ENCODE results near the gene DDX10.

Gene DDX10

GRCh38 chr11:108853151-108853550 lies 188.3 kb downstream of the DDX10 start:
- no peak for TF ChIP-seq MYC (IDR thresholded peaks at IDR 0.05; ENCODE audit: low read depth, low read length)
- TF ChIP-seq, protein P1, sequence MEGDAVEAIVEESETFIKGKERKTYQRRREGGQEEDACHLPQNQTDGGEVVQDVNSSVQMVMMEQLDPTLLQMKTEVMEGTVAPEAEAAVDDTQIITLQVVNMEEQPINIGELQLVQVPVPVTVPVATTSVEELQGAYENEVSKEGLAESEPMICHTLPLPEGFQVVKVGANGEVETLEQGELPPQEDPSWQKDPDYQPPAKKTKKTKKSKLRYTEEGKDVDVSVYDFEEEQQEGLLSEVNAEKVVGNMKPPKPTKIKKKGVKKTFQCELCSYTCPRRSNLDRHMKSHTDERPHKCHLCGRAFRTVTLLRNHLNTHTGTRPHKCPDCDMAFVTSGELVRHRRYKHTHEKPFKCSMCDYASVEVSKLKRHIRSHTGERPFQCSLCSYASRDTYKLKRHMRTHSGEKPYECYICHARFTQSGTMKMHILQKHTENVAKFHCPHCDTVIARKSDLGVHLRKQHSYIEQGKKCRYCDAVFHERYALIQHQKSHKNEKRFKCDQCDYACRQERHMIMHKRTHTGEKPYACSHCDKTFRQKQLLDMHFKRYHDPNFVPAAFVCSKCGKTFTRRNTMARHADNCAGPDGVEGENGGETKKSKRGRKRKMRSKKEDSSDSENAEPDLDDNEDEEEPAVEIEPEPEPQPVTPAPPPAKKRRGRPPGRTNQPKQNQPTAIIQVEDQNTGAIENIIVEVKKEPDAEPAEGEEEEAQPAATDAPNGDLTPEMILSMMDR (IDR thresholded peaks at IDR 0.05; ENCODE audit: low read depth, low read length): no peak
- DNase-seq (ENCODE audit: low read depth): no peak
- no peak overlapping the region for H3K4me3 ChIP-seq (ENCODE audit: low read depth, low read length)

DNA sequence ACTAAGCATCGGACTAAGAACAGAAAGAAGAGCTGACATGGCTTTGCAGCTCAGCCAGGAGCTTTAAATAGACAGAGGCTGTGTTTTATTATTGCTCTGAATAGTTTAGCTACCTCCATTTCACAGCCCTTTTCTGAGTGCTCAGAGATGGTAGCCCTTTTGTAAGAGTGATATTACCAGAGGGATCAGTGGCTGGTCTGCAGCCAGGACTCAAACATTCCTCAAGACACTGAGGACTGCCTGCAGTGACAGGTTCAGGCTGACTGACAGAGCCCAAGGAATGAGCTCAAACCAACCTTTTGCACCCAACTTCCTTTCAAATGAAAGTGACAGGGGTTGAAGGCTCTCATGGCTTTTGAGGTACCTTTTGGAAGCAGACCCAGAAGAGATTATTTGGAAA lies 189.0 kb downstream of the DDX10 start:
- TF ChIP-seq POLR2A (IDR thresholded peaks at IDR 0.05; ENCODE audit: extremely low read depth, insufficient read length): no peak
- TF ChIP-seq, protein P1 (IDR thresholded peaks at IDR 0.05; ENCODE audit: low read depth, low read length): no peak
- TF ChIP-seq MYC (IDR thresholded peaks at IDR 0.05; ENCODE audit: low read depth, low read length): no peak
- H3K4me3 ChIP-seq (ENCODE audit: low read depth, low read length): no peak overlapping the region

DNA sequence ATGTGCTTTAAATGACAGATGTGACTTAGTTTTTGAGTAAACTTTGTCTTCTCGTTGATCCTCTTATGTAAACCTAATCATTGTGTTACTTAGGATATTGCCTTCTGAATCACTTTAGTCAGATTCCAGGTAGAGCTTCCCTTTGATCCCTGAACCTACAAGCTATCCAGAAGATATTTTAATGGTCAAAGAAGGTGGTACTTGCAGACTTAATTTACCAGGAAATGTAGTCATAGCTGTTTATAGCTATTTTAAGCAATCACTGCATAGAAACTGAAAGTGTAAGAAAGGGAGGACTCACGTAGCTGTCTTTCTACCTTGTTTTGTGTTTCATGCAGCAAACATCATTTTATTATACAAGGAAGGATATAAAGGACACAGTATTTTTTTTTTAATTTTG lies 189.5 kb downstream of the DDX10 start:
- no peak for DNase-seq (ENCODE audit: low read depth)
- no peak overlapping the region for H3K4me3 ChIP-seq (ENCODE audit: low read depth, low read length)
- TF ChIP-seq, protein P2, sequence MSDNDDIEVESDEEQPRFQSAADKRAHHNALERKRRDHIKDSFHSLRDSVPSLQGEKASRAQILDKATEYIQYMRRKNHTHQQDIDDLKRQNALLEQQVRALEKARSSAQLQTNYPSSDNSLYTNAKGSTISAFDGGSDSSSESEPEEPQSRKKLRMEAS (IDR thresholded peaks at IDR 0.05; ENCODE audit: low read depth, low read length): no peak
- TF ChIP-seq, protein P1 (IDR thresholded peaks at IDR 0.05; ENCODE audit: low read depth, low read length): no peak
- no peak for TF ChIP-seq POLR2A (IDR thresholded peaks at IDR 0.05; ENCODE audit: extremely low read depth, insufficient read length)
- TF ChIP-seq MYC (IDR thresholded peaks at IDR 0.05; ENCODE audit: low read depth, low read length): no peak

More for the DNA sequence above, 189.0 kb downstream of the DDX10 start:
- DNase-seq (ENCODE audit: low read depth): no peak

DNA sequence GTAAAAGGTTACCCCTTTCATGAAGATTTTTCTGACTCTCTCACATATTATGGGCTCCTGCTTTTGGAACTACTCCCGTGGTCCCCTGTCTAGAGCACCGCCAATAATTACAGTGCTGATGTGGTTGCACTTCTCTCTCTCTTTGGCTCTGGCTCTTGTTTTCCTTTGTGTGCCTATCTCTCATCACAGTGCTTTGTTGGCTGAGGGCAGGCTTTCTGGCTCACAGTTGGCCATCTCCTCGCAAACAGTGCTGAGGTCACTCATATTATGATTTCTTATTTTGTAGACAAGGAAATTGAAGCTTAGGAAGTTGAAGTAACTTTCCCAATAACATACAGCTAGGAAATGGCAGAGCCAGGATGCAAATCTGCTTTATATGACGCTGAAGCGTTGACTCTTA lies 192.5 kb downstream of the DDX10 start:
- TF ChIP-seq, protein P2 (IDR thresholded peaks at IDR 0.05; ENCODE audit: low read depth, low read length): no peak
- TF ChIP-seq, protein P1 (IDR thresholded peaks at IDR 0.05; ENCODE audit: low read depth, low read length): no peak
- no peak for TF ChIP-seq POLR2A (IDR thresholded peaks at IDR 0.05; ENCODE audit: extremely low read depth, insufficient read length)
- no peak for TF ChIP-seq MYC (IDR thresholded peaks at IDR 0.05; ENCODE audit: low read depth, low read length)
- DNase-seq (ENCODE audit: low read depth): no peak
- no peak overlapping the region for H3K4me3 ChIP-seq (ENCODE audit: low read depth, low read length)

DNA sequence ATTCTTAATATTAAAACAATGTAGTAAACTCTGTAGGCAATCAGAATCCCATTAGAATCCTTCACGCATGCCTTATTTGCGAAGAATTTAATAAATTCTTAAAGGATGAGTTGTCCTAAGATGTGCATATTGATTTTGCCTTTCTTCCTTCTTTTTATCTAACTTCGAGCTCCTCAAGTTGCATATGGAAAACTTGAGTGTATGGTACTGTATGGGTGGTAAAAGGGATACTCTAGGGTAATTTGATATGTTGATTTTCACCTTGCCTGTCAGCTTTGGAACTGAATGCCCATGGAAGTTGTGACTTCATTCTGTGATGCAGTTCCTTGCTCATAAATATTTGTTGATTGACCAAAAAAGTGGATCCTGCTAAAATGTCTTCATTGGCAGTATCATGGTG lies 193.8 kb downstream of the DDX10 start:
- no peak overlapping the region for H3K4me3 ChIP-seq (ENCODE audit: low read depth, low read length)
- TF ChIP-seq, protein P1 (IDR thresholded peaks at IDR 0.05; ENCODE audit: low read depth, low read length): no peak
- TF ChIP-seq POLR2A (IDR thresholded peaks at IDR 0.05; ENCODE audit: extremely low read depth, insufficient read length) (no peak), MYC (IDR thresholded peaks at IDR 0.05; ENCODE audit: low read depth, low read length) (no peak)
- TF ChIP-seq, protein P2 (IDR thresholded peaks at IDR 0.05; ENCODE audit: low read depth, low read length): no peak
- DNase-seq (ENCODE audit: low read depth): no peak

- no peak for DNase-seq (ENCODE audit: low read depth)
- TF ChIP-seq, protein P1 (IDR thresholded peaks at IDR 0.05; ENCODE audit: low read depth, low read length): no peak
- TF ChIP-seq, protein P2 (IDR thresholded peaks at IDR 0.05; ENCODE audit: low read depth, low read length): no peak
- no peak for TF ChIP-seq POLR2A (IDR thresholded peaks at IDR 0.05; ENCODE audit: extremely low read depth, insufficient read length)
- TF ChIP-seq MYC (IDR thresholded peaks at IDR 0.05; ENCODE audit: low read depth, low read length): no peak
- no peak overlapping the region for H3K4me3 ChIP-seq (ENCODE audit: low read depth, low read length)
Measured at GRCh38 chr11:108859510-108859909, 194.6 kb downstream of the DDX10 start.

All from NB4 (cell line).